ENCODE data around the gene TNS1. TPM values are rescaled to one million over a fixed set of nuclear protein-coding genes. Genes with fewer than 3 reads are reported as not detected.

The TNS1 gene
- total and polyA plus RNA-seq, 7 donors = 73.4 to 742 (median 276) TPM

- Histone ChIP-seq H3K9me3 (no peaks in the 10 kb centered on the region), H3K4me1 (peaks cover 89% of the 10 kb centered on the region), H3K36me3 (ENCODE audit: insufficient read depth in 1 of 2, low read depth in 1 of 2) (peaks cover 0 to 65% of the 10 kb centered on the region in 2 donors), H3K27ac (peak overlapping the region; percentile 89), H3K4me3 (peak overlapping the region; percentile 66), H3K27me3 (ENCODE audit: insufficient read depth in 3 of 3, low read length in 2 of 3) (no peaks in the 10 kb centered on the region)
- ATAC-seq = no peak
- no peak for TF ChIP-seq CTCF (IDR thresholded peaks at IDR 0.05)
- DNase-seq = peak in 1 of 2 donors; percentile 45
- WGBS, 3 donors = 39 to 49% (median 40%) methylated on average over 9 of the region's 9 CpGs
- intact Hi-C loops (cut with DNase I) = no loop called here
Observed at GRCh38 chr2:217852555-217853211, 150.1 kb downstream of the TNS1 start.

- H3K27ac ChIP-seq = peak overlapping the region; percentile 89
- intact Hi-C loops (cut with DNase I) = no loop called here
- H3K36me3 ChIP-seq (ENCODE audit: insufficient read depth in 1 of 2, low read depth in 1 of 2) = peaks cover 0 to 72% of the 10 kb centered on the region in 2 donors
- peak; percentile 63 to 73 for DNase-seq
- H3K9me3 ChIP-seq = no peaks in the 10 kb centered on the region
- H3K4me3 ChIP-seq = peak overlapping the region; percentile 66
- TF ChIP-seq CTCF (IDR thresholded peaks at IDR 0.05) = no peak
- no peaks in the 10 kb centered on the region for H3K27me3 ChIP-seq (ENCODE audit: insufficient read depth in 3 of 3, low read length in 2 of 3)
- peak; percentile 32 to 55 (median 46) for ATAC-seq
- peaks cover 96% of the 10 kb centered on the region for H3K4me1 ChIP-seq
- WGBS, 3 donors = 38 to 58% (median 42%) methylated on average over 2 of the region's 2 CpGs
Observed at GRCh38 chr2:217851191-217852020, 151.4 kb downstream of the TNS1 start.

GRCh38 chr2:217849154-217849975 lies 153.4 kb downstream of the TNS1 start:
- Histone ChIP-seq H3K36me3 (ENCODE audit: insufficient read depth in 1 of 2, low read depth in 1 of 2) (peaks cover 0 to 74% of the 10 kb centered on the region in 2 donors), H3K4me1 (peaks cover 96% of the 10 kb centered on the region), H3K4me3 (no peak overlapping the region), H3K27me3 (ENCODE audit: insufficient read depth in 3 of 3, low read length in 2 of 3) (no peaks in the 10 kb centered on the region), H3K27ac (peak overlapping the region; percentile 89), H3K9me3 (no peaks in the 10 kb centered on the region)
- TF ChIP-seq CTCF (IDR thresholded peaks at IDR 0.05) = no peak
- 62 to 76% (median 63%) methylated on average over 9 of the region's 9 CpGs for WGBS, 3 donors
- no peak for ATAC-seq
- DNase-seq = peak in 1 of 2 donors; percentile 44
- intact Hi-C loops (cut with DNase I) = no loop called here

GRCh38 chr2:217848351-217848957 lies 154.3 kb downstream of the TNS1 start:
- peak in 1 of 2 donors; percentile 66 for DNase-seq
- WGBS, 3 donors = 88 to 92% (median 91%) methylated on average over 27 of the region's 27 CpGs
- Histone ChIP-seq H3K4me1 (peaks cover 96% of the 10 kb centered on the region), H3K27me3 (ENCODE audit: insufficient read depth in 3 of 3, low read length in 2 of 3) (no peaks in the 10 kb centered on the region), H3K4me3 (no peak overlapping the region), H3K27ac (peak overlapping the region; percentile 89), H3K36me3 (ENCODE audit: insufficient read depth in 1 of 2, low read depth in 1 of 2) (peaks cover 3 to 70% of the 10 kb centered on the region in 2 donors), H3K9me3 (no peaks in the 10 kb centered on the region)
- no peak for ATAC-seq
- TF ChIP-seq CTCF (IDR thresholded peaks at IDR 0.05) = no peak
- intact Hi-C loops (cut with DNase I) = no loop called here
